HL-60 (cell line): ENCODE data around the gene ZNF638.

ENCODE experiments used
- CTCF ChIP-seq: IDR thresholded peaks from one replicate; pipeline ENCODE4 v1.5.1; 2011; ENCODE audit warnings: low read length, control low read depth, inconsistent platforms; ENCODE audit not compliant: insufficient read depth
- POLR2AphosphoS5 ChIP-seq: IDR thresholded peaks from 2 replicates; pipeline ENCODE4 v1.6.1; 2012; ENCODE audit warnings: low read depth

GRCh38 chr2:71333619-71334018, 2.0 kb downstream of the ZNF638 start:
- TF ChIP-seq POLR2AphosphoS5 (no peak), CTCF (no peak)
